Cardiac fibroblast (primary cell): ENCODE data around the gene KDM1A.

ENCODE experiments used
- DNase-seq, 2 donors: peaks; one replicate each; pipeline versions ENCODE4 v3.0.0 to v3.0.0-alpha.2; 2010; ENCODE audit warnings: low read depth in 2 of 2
- H3K4me3 ChIP-seq, 2 donors: replicated peaks in 1 of 2; 1 replicate in 1 of 2; 2 replicates in 1 of 2; pipeline ENCODE4 v1.5.1; 2011; ENCODE audit warnings: low read depth in 2 of 2, low read length in 2 of 2, mild to moderate bottlenecking in 2 of 2, moderate library complexity in 1 of 2
- TF ChIP-seq, protein P1 (sequence below): IDR thresholded peaks from one replicate; pipeline ENCODE4 v1.5.1; 2011; ENCODE audit warnings: low read depth, mild to moderate bottlenecking, low read length, inconsistent platforms

KDM1A gene

GRCh38 chr1:23110391-23110790 is 91.1 kb downstream of the KDM1A start:
- no peak for DNase-seq
- TF ChIP-seq, protein P1, sequence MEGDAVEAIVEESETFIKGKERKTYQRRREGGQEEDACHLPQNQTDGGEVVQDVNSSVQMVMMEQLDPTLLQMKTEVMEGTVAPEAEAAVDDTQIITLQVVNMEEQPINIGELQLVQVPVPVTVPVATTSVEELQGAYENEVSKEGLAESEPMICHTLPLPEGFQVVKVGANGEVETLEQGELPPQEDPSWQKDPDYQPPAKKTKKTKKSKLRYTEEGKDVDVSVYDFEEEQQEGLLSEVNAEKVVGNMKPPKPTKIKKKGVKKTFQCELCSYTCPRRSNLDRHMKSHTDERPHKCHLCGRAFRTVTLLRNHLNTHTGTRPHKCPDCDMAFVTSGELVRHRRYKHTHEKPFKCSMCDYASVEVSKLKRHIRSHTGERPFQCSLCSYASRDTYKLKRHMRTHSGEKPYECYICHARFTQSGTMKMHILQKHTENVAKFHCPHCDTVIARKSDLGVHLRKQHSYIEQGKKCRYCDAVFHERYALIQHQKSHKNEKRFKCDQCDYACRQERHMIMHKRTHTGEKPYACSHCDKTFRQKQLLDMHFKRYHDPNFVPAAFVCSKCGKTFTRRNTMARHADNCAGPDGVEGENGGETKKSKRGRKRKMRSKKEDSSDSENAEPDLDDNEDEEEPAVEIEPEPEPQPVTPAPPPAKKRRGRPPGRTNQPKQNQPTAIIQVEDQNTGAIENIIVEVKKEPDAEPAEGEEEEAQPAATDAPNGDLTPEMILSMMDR: no peak

GRCh38 chr1:23111600-23112535 is 92.6 kb downstream of the KDM1A start:
- H3K4me3 ChIP-seq: no peak overlapping the region
- TF ChIP-seq, protein P1: no peak
- no peak for DNase-seq

More at GRCh38 chr1:23110391-23110790, 91.1 kb downstream of the KDM1A start:
- no peak overlapping the region for H3K4me3 ChIP-seq

DNA sequence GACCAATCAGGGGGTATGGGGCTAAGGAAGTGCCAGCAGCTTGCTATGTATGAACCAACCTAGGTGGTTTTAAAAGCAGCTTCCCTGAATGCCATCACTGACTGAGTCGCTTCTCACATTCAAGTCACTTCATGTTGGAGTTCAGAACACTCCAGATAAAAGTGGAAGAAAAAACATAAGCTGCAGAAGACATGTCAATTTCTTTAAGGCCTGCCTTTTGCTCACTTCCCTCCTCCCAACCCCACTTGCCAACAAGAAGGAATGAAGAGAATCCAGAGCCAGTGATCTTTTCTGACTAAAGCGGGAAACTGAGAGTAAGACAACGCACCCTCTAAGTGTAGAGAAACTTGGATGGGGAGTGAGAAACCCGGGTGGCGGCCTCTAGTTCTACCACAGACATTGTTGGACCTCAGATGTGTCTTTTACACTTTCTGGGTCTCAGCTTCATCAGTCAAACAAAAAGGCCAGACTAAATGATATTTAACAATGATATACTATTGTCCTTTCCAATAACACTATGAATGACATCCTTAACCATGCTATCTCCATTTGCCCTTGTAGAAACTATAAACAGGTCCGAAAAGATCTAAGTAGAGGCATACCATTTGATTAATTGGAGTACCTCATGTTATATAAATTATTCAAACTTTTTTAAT is 95.3 kb downstream of the KDM1A start:
- TF ChIP-seq, protein P1: no peak
- DNase-seq: peak in 1 of 2 donors; percentile 50
- no peak overlapping the region for H3K4me3 ChIP-seq

GRCh38 chr1:23116216-23116836 is 97.1 kb downstream of the KDM1A start:
- no peak overlapping the region for H3K4me3 ChIP-seq
- TF ChIP-seq, protein P1: no peak
- no peak for DNase-seq

- no peak overlapping the region for H3K4me3 ChIP-seq
- TF ChIP-seq, protein P1: no peak
- no peak for DNase-seq
Observed at GRCh38 chr1:23116921-23117699, 97.8 kb downstream of the KDM1A start.

DNA sequence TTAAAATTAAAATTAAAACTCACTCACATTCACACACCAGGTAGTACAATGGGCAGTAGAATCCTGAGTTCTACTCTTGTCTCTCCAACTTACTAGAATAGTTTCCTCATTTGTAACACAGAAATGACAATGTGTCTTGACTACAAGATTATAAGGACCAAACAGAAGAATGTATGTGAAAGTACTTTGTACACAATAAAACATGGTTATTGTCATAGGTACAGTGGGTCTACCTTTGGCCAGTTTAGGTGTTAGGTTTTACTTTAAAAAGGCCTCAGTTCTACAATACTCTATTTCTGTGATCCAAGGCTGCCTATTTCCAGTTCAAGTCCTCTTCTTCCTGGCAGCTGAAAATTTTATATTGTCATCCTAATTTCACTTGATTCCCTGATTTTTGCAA is 99.1 kb downstream of the KDM1A start:
- DNase-seq: no peak
- TF ChIP-seq, protein P1: no peak
- H3K4me3 ChIP-seq: no peak overlapping the region
